Measurements from ENCODE around the gene MSRB3. TPM values are rescaled to one million over a fixed set of nuclear protein-coding genes. Genes with fewer than 3 reads are reported as not detected.

MSRB3 gene
- total and polyA plus RNA-seq, 2 experiments from 2014 or later = 0.95 to 1.7 TPM

GRCh38 chr12:65308601-65309071 is 30.2 kb downstream of the MSRB3 start:
- H3K9me3 Mint-ChIP-seq = no peaks in the 10 kb centered on the region
- no peak for ATAC-seq
- H3K27me3 Mint-ChIP-seq (ENCODE audit: insufficient read depth, low read depth, poor library complexity) = no peaks in the 10 kb centered on the region
- H4K20me1 ChIP-seq (replicated peaks; ENCODE audit: insufficient read depth) = no peaks in the 10 kb centered on the region
- TF ChIP-seq CREB1 (CRISPR knock-in tag; IDR thresholded peaks at IDR 0.05; ENCODE audit: low read depth) = no peak
- no peak for TF ChIP-seq ETS1 (IDR thresholded peaks at IDR 0.05)
- TF ChIP-seq CTCF (conservative IDR thresholded peaks at IDR 0.05; ENCODE audit: low read depth in 2 of 2) = no peak
- no peak for DNase-seq (ENCODE audit: low spot score)
- H3K36me3 ChIP-seq (ENCODE audit: insufficient read depth) = no peaks in the 10 kb centered on the region
- H3K27me3 ChIP-seq (ENCODE audit: insufficient read depth) = no peaks in the 10 kb centered on the region
- H3K4me1 Mint-ChIP-seq = peaks cover 7% of the 10 kb centered on the region; the same call in 2 of the 3 replicates
- H3K4me2 ChIP-seq = no peak overlapping the region
- H3K27ac Mint-ChIP-seq = no peak overlapping the region
- no peaks in the 10 kb centered on the region for H3K9me2 ChIP-seq (ENCODE audit: insufficient read depth)
- H2AFZ ChIP-seq = no peak overlapping the region; the same call in 1 of the 2 replicates
- no peaks in the 10 kb centered on the region for H3K36me3 Mint-ChIP-seq (ENCODE audit: low read depth)
- no peaks in the 10 kb centered on the region for H3K4me1 ChIP-seq (ENCODE audit: insufficient read depth)
- no peaks in the 10 kb centered on the region for H3F3A ChIP-seq (replicated peaks; ENCODE audit: low read depth)
- no peak overlapping the region for H3K27ac ChIP-seq (ENCODE audit: low read depth)
- no peaks in the 10 kb centered on the region for H3K79me2 ChIP-seq (replicated peaks; ENCODE audit: insufficient read depth)
- no peak overlapping the region for H3K4me3 Mint-ChIP-seq
- H3K4me3 ChIP-seq = no peak overlapping the region

GRCh38 chr12:65311260-65311659 is 32.8 kb downstream of the MSRB3 start:
- Mint-ChIP-seq H3K27ac (no peak overlapping the region), H3K4me3 (no peak overlapping the region), H3K27me3 (ENCODE audit: insufficient read depth, low read depth, poor library complexity) (no peaks in the 10 kb centered on the region), H3K4me1 (peaks cover 7% of the 10 kb centered on the region; the same call in 2 of the 3 replicates), H3K9me3 (no peaks in the 10 kb centered on the region), H3K36me3 (ENCODE audit: low read depth) (no peaks in the 10 kb centered on the region)
- H3K36me3 ChIP-seq (ENCODE audit: insufficient read depth) = no peaks in the 10 kb centered on the region
- no peak overlapping the region for H2AFZ ChIP-seq
- no peak overlapping the region for H3K4me3 ChIP-seq
- H3F3A ChIP-seq (replicated peaks; ENCODE audit: low read depth) = no peaks in the 10 kb centered on the region
- H3K4me2 ChIP-seq = no peak overlapping the region
- no peak overlapping the region for H3K27ac ChIP-seq (ENCODE audit: low read depth)
- H3K4me1 ChIP-seq (ENCODE audit: insufficient read depth) = no peaks in the 10 kb centered on the region
- no peaks in the 10 kb centered on the region for H3K27me3 ChIP-seq (ENCODE audit: insufficient read depth)
- ATAC-seq (no peak), DNase-seq (ENCODE audit: low spot score) (no peak)
- no peaks in the 10 kb centered on the region for H4K20me1 ChIP-seq (replicated peaks; ENCODE audit: insufficient read depth)
- no peaks in the 10 kb centered on the region for H3K9me2 ChIP-seq (ENCODE audit: insufficient read depth)
- no peaks in the 10 kb centered on the region for H3K79me2 ChIP-seq (replicated peaks; ENCODE audit: insufficient read depth)
- TF ChIP-seq EZH2 (IDR thresholded peaks at IDR 0.05; ENCODE audit: low read depth, unreplicated experiment) (no peak), JUNB (IDR thresholded peaks at IDR 0.05; ENCODE audit: unreplicated experiment) (no peak), NANOG (IDR thresholded peaks at IDR 0.05; ENCODE audit: borderline replicate concordance) (no peak), EZH2phosphoT487 (IDR thresholded peaks at IDR 0.05; ENCODE audit: unreplicated experiment) (no peak), CTCF (conservative IDR thresholded peaks at IDR 0.05; ENCODE audit: low read depth in 2 of 2) (no peak), ETS1 (IDR thresholded peaks at IDR 0.05) (no peak), CREB1 (CRISPR knock-in tag; IDR thresholded peaks at IDR 0.05; ENCODE audit: low read depth) (no peak), ZNF114 (CRISPR knock-in tag; IDR thresholded peaks at IDR 0.05) (no peak), ZNF331 (CRISPR knock-in tag; IDR thresholded peaks at IDR 0.05; ENCODE audit: low read depth) (no peak), REST (IDR thresholded peaks at IDR 0.05; ENCODE audit: unreplicated experiment) (no peak), POLR2AphosphoS5 (IDR thresholded peaks at IDR 0.05; ENCODE audit: low read depth) (no peak), STAT1 (IDR thresholded peaks at IDR 0.05; ENCODE audit: unreplicated experiment) (no peak)
